ENCODE measurements around the gene VGLL1.

The VGLL1 gene

GRCh38 chrX:136577552-136577951 lies 45.5 kb downstream of the VGLL1 start:
- no peak overlapping the region for H3K4me3 ChIP-seq (ENCODE audit: control insufficient read depth, low read depth, low read length)
- peak; percentile 84 for TF ChIP-seq CTCF (IDR thresholded peaks at IDR 0.05; ENCODE audit: control insufficient read depth, insufficient read depth, low read depth, low read length, missing control alignments)
- DNase-seq (ENCODE audit: low read depth) = no peak

- DNase-seq (ENCODE audit: low read depth) = no peak
- H3K4me3 ChIP-seq (ENCODE audit: control insufficient read depth, low read depth, low read length) = no peak overlapping the region
- TF ChIP-seq CTCF (IDR thresholded peaks at IDR 0.05; ENCODE audit: control insufficient read depth, insufficient read depth, low read depth, low read length, missing control alignments) = no peak
These were observed 48.3 kb downstream of the VGLL1 start for GRCh38 chrX:136580316-136580715.

DNA sequence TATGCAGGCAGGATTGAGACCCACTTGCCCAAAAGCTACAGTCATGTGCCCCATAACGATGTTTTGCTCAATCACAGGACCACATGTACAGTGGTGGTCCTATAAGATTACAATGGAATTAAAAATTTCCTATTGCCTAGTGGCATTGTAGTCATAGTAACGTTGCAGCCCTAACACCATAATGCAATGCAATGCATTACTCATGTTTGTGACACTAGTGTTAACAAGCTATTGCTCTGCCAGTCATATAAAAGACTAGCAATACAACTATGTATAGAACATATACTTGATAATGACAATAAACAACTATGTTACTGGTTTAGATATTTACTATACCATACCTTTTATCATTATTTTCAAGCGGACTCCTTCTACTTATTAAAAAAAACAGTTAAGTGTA lies 50.6 kb downstream of the VGLL1 start:
- no peak overlapping the region for H3K4me3 ChIP-seq (ENCODE audit: control insufficient read depth, low read depth, low read length)
- TF ChIP-seq CTCF (IDR thresholded peaks at IDR 0.05; ENCODE audit: control insufficient read depth, insufficient read depth, low read depth, low read length, missing control alignments) = no peak
- DNase-seq (ENCODE audit: low read depth) = no peak

- no peak for TF ChIP-seq CTCF (IDR thresholded peaks at IDR 0.05; ENCODE audit: control insufficient read depth, insufficient read depth, low read depth, low read length, missing control alignments)
These were observed 52.5 kb downstream of the VGLL1 start for GRCh38 chrX:136584545-136584944.

GRCh38 chrX:136585262-136585661 lies 53.2 kb downstream of the VGLL1 start:
- no peak for DNase-seq (ENCODE audit: low read depth)
- no peak overlapping the region for H3K4me3 ChIP-seq (ENCODE audit: control insufficient read depth, low read depth, low read length)
- no peak for TF ChIP-seq CTCF (IDR thresholded peaks at IDR 0.05; ENCODE audit: control insufficient read depth, insufficient read depth, low read depth, low read length, missing control alignments)

More at GRCh38 chrX:136584545-136584944, 52.5 kb downstream of the VGLL1 start:
- H3K4me3 ChIP-seq (ENCODE audit: control insufficient read depth, low read depth, low read length) = no peak overlapping the region
- no peak for DNase-seq (ENCODE audit: low read depth)

- DNase-seq (ENCODE audit: low read depth) = no peak
- no peak overlapping the region for H3K4me3 ChIP-seq (ENCODE audit: control insufficient read depth, low read depth, low read length)
- TF ChIP-seq CTCF (IDR thresholded peaks at IDR 0.05; ENCODE audit: control insufficient read depth, insufficient read depth, low read depth, low read length, missing control alignments) = no peak
These were observed 53.9 kb downstream of the VGLL1 start for GRCh38 chrX:136585960-136586359.

DNA sequence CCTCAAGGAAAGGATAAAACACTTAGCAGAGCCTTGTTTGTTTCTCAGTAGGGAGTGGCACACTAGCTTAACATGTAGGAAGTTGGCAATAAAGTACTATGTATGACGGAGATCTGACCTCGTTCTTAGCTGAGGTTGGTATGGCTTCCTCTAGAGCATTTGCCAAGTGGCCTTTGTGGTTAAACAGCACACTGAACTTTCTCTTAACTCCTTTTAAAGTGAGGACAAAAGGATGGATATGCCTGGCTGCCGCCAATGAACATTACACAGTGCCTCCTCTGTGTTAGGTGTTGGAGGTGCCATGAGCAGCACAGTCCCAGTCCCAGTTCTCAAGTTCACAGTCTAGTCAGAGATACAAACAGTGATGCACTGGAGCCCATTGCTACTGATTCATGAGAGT lies 54.4 kb downstream of the VGLL1 start:
- no peak overlapping the region for H3K4me3 ChIP-seq (ENCODE audit: control insufficient read depth, low read depth, low read length)
- TF ChIP-seq CTCF (IDR thresholded peaks at IDR 0.05; ENCODE audit: control insufficient read depth, insufficient read depth, low read depth, low read length, missing control alignments) = no peak
- no peak for DNase-seq (ENCODE audit: low read depth)

Measured in AG09309 (cell line).